ENCODE measurements around the gene MBNL3.

DNA sequence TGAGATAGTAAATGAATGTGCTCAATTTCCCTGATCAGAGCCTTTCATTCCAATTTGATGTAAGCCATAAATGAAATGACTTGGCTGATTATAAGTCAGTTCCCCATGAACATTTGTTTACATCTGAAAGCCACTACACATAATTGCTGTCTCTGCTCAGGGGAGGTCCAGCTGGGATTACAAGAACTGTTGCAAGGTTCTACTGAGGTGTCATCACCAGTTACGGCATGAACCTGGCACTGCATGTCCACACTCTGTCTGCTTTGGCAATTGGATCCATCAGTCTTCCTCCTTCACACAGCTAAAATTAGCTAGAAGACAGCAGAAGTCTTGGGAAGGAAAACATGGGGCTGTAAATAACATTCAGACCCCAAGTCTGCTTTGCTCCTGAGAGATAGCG is 12.8 kb upstream of the MBNL3 start:
- TF ChIP-seq, protein P1, sequence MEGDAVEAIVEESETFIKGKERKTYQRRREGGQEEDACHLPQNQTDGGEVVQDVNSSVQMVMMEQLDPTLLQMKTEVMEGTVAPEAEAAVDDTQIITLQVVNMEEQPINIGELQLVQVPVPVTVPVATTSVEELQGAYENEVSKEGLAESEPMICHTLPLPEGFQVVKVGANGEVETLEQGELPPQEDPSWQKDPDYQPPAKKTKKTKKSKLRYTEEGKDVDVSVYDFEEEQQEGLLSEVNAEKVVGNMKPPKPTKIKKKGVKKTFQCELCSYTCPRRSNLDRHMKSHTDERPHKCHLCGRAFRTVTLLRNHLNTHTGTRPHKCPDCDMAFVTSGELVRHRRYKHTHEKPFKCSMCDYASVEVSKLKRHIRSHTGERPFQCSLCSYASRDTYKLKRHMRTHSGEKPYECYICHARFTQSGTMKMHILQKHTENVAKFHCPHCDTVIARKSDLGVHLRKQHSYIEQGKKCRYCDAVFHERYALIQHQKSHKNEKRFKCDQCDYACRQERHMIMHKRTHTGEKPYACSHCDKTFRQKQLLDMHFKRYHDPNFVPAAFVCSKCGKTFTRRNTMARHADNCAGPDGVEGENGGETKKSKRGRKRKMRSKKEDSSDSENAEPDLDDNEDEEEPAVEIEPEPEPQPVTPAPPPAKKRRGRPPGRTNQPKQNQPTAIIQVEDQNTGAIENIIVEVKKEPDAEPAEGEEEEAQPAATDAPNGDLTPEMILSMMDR (conservative IDR thresholded peaks at IDR 0.05; ENCODE audit: low read depth, low read length), result no peak
- TF ChIP-seq EZH2 (IDR thresholded peaks at IDR 0.05; ENCODE audit: borderline replicate concordance, low read depth, low read length, poor library complexity, severe bottlenecking), result no peak
